Stimulated activated CD8-positive, alpha-beta memory T cell treated with anti-CD3 and anti-CD28 coated beads, Interleukin-7, amount 100 ng/mL, for 4 hours (primary cell): ENCODE data around the gene ITGAE.

Source experiments
- DNase-seq, 2 donors: peaks; one replicate each; pipeline ENCODE4 v3.0.0-alpha.2; 2020; ENCODE audit warnings: low read depth in 2 of 2

The ITGAE gene

DNA sequence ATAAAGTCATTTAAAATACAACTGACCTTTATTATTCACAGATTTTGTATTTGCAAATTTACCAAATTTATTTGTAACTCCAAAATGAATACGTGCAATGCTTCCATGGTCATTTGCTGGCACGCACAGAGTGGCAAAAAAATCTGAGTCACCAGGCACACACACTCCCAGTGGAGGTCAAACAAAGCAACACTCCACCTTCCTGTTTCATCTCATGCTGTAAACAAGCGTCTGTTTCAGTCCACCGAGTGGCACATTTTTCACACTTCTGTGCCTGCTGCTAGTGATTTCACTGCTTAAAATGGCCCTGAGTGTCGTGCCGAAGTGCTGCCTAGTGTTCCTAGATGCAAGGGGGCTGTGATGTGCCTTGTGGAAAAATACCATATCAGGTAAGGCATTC lies 17.8 kb upstream of the ITGAE start:
- no peak for DNase-seq

DNA sequence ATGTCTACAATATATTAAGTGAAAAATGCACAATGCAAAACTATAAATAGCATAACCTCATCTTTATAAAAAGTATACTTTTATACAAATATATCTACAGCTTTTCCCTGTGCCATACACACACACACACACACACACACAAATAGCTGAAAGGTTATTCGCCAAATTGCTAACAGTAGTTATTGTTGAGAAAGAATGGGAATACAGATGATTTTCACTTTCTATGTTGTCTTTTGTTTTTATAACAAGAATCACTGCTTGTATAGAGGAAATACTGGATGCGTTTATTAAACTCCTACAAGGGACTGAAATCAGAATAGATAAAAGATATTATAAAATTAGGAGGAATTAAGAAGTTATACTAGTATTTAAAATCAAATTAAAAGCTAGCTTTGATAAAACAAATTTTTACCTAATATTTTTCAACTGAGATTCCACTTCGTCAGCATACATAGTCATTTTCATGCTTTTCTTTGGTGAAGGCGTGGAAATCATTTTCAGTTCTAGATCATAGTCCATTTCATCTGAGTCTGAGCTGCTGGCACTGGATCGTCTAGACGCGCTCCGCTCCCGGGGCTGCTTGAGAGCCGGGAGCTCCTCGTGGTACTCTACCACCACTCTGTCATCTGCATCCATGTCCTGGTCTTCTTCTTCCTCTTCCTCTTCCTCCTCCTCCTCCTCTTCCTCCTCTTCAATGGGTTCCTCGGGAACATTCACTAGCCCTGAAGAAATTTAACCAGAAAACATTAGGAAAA lies 17.0 kb upstream of the ITGAE start:
- DNase-seq = no peak

DNA sequence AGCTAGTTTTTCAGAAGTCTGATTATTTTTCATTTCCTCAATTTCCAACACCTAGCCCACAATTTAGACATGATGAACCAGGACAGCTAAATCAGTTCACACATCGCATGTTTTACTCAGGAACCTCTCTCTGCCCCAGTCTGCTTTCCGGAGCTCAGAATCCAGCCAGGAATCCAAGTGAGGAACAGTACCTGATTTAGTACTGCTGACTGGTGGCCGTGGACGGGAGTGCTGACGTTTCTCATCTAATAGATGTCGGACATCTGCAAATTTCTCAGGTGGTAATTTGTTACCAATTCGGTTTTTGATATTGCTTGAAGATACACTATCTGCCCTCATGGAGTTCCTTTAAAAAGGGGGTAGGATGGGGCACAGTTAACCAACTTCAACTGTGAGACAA lies 14.9 kb upstream of the ITGAE start:
- DNase-seq = no peak

DNA sequence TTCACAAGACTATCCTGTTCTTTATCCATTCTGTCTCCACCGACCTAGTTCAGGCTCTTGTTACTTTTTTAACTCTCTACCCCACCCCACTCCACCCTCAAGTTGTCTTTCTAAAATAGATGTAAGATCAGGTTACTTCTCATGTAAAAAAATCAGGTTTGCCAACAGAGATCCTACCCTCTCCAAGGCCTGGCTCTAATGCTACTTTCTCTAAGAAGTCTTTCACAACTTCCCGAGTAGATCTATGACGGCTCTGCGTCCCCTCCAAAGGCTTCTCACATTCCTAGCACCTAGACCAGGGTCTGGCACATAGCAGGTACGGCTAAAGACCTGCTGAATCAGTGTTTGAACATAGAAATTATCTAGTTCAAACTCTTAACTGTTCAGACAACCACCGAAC lies 14.1 kb upstream of the ITGAE start:
- DNase-seq = no peak

DNA sequence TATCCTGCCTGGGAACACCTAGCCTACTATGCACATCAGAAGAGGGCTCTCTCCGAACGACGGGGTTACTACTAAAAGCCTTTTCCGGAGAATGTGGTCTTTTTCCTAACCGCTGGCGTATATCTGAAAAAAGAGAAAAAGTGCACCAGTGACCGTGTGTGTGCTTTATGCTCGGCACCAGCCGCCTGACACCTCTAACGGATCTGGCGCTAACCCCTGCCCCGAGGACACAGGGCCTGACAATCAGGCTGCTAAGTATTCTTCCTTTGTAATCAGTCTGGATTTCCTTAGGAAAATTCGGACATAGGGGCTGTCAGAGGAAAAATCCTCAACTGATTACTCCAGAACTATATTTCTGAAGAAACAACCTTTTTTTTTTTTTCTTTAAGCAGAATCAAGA lies 13.4 kb upstream of the ITGAE start:
- DNase-seq = no peak

DNA sequence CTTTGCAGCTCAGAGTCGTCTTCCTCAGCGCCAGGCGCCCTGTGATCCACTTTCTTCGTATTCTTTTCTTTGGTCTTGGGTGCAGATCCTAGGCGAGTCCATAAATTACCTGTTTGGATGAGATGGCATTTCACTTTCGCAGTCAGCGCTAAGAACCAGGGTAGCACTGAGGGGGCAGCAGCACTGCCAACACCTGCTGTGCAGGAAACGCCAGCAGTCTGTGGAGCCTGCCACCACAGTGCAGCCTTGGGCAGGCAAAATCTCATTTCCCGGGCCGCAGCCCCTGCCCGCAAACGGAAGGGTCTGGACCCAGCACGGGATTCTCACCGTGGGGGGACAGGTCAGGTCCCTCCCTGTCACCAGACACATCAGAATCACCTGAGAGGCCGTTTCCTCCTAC lies 12.2 kb upstream of the ITGAE start:
- DNase-seq = no peak

DNA sequence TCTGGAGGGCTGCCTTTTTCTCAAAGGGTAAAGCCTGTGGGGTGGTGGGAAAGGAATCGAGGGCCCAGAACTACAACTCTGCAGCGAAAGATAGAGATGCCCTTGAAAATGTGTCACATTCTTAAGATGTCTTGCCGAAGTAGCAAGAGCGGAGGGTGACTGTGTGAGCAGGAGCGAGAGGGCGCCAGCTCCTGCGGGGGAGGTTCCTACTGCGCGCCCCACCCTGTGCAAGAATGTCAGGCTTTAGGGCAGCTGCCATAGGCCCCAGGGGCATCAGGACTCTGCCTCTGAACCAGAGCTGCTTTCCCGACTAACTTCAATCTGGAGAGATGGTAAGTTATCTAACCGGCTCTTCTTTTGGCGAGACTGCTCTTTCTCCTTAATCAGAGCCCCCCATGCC lies 11.8 kb upstream of the ITGAE start:
- DNase-seq = no peak

DNA sequence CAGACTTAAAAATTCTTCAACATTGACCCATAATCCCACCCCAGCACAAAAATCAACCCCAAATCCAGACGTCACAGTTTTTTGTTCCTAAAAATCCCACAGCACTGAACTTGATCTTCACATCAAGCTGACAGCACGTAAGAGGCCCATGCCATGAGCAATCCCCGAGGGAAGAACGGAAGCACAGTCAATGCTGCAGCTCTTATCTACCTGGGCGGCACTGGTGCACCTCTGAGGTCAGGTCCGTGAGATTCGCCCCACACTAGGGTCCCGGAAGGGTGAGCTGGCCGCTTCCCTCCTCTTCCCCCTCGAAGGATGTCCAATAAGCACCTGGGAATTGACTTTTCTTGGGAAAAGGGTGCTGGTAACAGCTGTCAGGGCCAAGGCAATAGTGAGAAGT lies 11.3 kb upstream of the ITGAE start:
- DNase-seq = no peak

DNA sequence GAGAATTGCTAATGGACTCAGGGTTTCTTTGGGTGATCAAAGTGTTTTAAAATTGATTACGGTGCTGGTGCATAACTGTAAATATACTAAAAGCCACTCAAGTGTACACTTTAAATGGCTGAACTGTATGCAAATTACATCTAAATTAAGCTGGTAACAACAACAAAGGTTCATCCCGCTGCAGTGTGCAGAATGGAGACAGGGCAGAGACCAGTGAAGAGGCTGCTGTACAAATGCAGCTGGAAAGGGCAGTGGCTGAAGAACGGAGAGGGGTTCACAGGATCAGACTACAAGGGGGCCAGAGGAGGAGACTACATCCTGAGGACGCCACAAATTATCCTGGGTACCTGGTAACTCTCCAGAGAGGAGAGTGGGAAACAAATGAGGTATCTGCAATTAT lies 9.0 kb upstream of the ITGAE start:
- no peak for DNase-seq

DNA sequence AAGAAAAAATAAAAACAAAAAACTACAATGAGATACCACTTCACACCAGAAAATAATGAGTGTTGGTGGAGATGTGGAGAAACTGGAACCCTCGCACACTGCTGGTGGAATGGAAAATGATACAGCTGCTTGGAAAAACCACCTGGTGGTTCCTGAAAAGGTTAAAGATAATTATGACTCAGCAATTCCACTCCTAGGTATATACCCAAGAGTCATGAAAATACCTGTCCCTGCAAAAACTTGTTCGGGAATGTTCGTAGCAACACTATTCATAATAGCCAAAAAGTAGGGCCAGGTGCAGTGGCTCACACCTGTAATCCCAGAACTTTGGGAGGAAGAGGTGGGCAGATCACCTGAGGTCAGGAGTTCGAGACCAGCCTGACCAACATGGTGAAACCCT lies 8.1 kb upstream of the ITGAE start:
- DNase-seq = no peak

DNA sequence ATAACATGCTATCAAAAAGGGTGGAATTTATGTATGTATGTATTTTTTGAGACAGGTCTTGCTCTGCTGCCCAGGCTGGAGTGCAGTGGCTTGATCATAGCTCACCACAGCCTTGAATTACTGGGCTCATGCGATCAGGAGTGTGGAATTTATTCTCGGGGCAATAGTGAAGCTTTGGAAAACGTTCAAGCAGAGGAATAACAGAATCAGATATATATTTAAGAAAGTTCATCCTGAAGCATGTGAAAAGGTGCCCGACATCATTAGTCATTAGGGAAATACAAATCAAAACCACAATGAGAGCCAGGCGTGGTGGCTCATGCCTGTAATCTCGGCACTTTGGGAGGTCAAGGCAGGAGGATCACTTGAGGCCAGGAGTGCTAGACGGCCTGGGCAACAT lies 7.7 kb upstream of the ITGAE start:
- no peak for DNase-seq

DNA sequence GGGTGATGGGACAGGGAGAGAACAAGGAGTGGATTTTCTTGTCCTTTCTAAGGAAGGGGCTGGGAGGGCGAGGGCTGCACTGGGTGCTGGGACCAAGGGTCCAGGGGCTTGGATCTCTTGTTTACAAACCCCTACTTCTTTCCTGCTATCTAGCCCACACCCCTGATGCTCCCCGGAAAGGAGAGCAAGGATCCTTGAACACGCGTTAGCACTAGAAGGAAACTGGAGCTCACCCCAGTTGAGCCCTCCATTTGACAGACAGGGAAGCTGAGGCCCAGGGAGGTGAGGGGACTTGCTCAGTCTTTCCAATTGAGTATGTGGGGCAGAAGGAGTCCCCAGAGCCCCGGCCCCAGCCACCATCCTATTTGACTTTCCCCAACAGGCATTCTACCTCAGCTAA lies 4.6 kb upstream of the ITGAE start:
- no peak for DNase-seq

DNA sequence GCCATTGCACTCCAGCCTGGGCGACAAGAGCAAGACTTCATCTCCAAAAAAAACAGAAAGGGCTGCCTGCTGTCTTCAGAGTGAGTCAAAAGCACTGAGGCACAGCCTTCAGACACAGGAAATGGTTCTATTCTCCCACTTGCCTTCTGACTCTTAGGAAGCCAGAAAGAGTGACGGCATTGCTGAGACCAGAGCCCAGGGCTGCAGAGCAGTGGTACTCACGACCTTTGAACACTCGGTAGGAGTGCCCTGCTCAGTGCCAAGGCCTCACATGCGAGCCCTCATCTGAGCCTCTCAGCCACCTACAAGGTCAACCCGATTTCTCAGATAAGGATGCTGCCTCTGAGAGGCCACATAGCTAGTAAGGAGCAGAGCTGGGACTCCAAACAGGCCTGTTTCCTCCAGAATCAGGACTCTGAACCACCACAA lies 3.5 kb upstream of the ITGAE start:
- DNase-seq = no peak

DNA sequence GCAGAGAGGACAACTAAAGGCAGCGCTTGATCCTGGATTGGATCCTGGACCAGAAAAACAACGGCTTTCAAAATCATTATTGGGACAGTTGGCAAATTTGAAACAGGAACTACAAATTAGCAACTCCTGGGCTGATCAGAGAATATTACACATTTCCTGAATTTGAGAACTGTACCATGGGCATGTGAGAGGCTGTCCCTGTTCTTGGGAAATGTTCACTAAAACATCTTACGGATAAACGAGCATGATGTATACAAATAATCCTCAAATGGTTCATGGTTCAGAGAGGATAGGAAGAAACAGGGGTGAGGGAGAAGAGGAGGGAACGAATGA lies 2.3 kb upstream of the ITGAE start:
- DNase-seq = no peak

DNA sequence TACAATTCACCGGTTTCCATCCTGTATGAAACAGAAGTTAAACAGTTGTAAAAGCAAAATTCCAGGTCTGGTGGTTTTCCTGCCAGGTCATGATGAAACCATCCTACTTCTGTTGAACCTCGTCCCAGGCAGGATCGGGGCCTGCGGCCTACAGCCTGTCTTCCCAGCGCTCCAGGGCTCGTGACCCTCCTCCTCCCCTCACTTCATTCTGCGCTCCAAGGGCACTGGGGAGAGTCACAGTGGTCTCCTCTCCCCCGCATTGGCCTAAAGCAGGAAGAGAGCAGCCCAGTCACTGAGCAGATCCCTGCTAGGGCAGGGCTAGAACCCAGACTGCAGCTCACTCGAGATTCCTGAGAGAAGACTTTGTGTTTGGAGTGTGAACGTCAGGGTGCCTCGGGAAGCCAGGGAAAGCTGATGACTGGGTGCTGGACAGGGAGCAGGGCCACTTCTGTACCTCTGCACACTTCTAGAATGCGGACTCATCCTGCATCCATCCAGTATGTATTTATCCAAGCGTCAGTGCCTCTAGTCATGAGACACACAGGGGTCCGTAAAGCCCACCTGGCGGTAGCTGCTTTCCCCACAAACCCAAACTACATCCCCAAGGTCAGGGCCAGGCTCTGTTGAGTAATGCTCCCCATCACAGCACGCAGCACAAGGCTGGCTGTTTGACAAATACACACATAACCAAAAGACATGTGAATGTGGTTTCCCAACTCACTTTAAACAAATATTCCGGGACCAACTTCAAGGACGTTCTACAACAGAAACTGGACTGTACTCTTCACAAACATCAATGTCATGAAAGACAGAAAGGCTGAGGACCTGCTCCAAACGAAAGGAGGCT lies 1.7 kb upstream of the ITGAE start:
- DNase-seq = no peak

DNA sequence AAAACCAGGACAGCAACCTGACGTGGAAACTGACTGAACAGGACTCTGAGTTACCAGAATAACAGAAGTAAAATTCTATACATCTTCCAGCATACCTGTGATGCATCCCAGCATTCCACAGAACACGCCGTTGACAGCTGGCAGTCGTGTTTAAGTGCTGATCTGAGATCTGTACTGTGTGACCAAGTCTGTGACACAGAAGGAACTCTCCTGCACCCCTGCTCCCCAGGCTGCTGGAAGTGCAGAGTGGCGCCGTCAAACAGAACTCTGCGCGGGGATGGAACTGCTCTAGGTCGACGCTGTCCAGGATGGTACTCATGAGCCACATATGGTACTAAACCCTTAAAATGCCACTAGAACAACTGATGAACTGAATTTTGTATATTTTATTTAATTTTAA lies 804 bp upstream of the ITGAE start:
- no peak for DNase-seq

DNA sequence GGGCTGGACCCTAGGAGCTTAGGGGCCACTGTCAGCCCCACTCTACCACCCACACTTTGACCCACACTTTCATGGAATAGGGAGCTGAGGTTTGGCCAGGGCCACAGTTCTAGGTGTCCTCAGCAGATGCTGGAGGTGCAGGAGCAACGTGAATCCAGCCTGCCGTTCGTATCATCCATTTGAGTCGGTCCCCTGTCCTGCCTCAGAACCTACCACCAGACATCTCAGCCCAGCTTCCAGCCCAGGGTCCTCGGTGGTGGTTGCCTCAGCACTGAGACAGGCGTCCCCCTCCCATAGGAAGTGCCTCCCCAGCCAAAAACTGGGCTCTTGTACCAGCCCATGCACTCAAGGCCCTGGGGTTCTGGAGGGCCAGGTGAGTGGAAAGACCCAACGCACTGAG lies 359 bp upstream of the ITGAE start:
- no peak for DNase-seq

DNA sequence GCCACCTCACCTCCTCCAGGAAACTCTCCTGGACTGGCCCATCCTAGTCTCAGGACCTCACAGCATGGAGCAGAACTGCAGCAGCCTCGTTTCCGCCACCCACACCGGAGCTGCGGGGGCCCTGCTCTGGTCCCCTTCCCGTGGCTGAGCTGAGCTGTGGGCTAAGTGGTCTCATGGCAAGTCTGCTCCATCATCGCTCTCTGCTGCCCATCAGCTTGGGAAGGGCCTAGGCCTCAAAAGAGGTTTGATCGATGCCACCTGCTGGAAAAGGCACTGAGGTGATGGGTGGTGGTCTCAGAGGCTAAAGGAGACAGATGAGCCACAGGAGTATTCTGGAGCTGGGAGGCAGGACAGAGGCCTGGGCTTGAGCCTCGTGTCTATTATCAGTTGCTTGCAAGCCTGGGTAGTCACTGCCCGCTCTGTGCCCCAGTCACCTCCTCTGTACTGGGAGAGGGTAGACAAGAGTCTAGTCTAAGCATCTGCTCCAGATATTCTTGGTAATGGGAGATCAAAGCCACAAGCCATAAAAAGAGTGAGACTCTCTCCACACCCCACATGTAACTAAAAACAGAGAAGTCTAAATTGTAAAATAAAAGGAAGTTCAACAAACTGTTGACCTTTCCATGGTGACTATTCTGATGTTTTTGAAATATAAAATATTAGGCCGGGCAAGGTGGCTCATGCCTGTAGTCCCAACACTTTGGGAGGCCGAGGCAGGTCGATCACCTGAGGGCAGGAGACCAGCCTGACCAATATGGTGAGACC lies 1.6 kb downstream of the ITGAE start:
- no peak for DNase-seq

DNA sequence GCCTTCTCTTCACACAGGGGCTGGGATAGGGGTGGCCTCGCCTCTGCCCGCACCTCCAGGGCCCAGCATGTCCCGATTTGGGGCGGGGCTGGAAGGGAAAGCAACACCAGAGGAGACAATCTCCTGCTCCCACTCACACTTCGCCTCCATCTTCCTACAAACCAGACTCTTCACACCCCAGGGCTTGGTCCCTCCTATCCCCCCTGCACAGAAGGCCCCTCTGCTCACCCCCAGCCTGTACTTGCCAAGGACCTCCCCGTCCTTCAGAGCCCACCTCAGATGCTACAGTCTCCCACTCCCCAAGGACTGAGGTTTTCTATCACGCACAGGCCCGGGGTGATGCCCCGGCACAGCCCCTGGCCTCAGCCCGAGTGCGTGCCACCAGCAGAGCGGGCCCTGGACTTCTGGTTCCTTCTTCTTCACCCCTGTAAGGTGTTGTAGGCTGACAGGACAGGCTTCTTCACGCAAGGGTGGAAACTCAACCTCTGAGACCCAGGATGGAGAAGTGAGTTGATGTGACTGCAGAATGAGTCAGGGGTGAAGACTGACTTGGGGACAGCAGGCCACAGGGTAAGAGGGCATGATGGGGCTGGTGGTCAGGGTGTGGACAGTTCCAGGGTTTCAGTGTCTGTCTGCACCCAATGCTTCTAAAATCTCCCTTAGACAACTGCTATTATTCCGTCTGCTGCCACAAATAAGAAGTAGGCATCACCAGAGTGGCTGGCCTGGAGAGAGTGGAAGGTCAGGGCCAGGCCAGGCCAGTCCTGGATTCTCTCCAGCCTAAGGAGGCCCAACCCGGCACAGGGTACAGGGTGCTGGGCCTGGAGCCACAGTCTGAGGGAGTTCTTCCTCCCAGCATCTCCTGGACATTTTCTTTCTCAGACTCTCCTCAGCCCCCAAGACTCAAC lies 2.5 kb downstream of the ITGAE start:
- no peak for DNase-seq

DNA sequence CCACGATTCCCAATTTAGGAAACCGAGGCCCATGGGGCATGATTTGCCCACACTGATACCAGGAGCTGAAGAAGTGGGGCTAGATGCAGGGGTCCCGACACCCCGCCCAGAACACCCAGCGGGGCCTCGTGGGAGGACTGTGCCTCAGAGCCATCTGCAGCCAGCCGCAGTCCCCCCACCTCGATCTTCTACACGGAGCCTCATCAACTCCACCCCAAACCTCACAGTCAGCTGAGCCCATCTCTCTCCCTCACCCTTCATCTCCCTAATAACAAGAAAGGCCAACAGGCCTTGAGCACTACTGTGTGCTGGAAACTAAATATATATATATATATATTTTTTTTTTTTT lies 4.2 kb downstream of the ITGAE start:
- peak in 1 of 2 donors; percentile 67 for DNase-seq

DNA sequence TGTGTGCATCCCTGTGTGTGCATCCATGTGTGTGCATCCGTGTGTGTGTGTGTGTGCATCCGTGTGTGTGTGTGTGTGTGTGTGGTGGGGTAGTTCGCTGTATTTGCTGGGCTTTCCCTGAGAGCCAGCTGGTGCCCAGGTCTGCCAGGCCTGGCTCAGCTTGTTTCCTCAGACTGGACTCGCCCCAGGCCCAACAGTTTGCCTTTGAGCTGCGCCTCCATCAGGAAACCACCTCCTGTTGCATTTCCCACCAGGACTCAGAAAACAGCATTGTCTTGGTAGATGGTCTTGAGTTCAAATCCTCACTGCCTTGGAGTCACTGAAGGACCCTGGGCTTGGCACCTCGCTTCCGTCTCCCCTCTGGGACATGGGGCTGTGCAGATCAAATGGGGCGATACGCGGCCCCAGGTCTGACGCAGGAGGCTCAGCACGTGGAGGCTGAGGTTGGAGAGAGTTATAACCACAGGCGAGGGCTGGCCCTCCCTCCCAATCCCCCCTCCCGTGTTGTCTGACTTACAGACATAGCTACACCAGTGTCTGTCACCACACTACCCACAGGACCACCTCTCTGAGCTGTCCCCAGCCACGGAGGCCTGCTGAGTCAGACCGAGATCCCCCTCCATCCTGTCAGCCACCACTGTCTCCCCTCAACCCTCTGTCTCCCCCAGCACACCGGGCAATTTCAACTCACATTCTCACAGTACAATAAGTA lies 4.7 kb downstream of the ITGAE start:
- peak; percentile 83 to 90 for DNase-seq
